GM12874 (cell line): ENCODE data around the gene SLC32A1.

Experiments
- CTCF ChIP-seq: IDR thresholded peaks from 2 replicates; pipeline ENCODE4 v1.5.1; 2011; ENCODE audit warnings: low read depth, mild to moderate bottlenecking, control low read depth, low read length, moderate library complexity; ENCODE audit not compliant: insufficient read depth

SLC32A1 gene

GRCh38 chr20:38747495-38748096 lies 23.3 kb downstream of the SLC32A1 start:
- TF ChIP-seq CTCF = no peak

GRCh38 chr20:38748097-38748860 lies 24.0 kb downstream of the SLC32A1 start, which contains the start of gene ACTR5:
Gene ACTR5 (plus strand): TSS chr20:38748460. CDS start chr20:38748479, 19 bp downstream.
- TF ChIP-seq CTCF = no peak

- TF ChIP-seq CTCF = no peak
Observed at GRCh38 chr20:38748861-38749149, 24.5 kb downstream of the SLC32A1 start.

- TF ChIP-seq CTCF = peak; percentile 48; the same call in 1 of the 2 replicates
Observed at GRCh38 chr20:38751360-38751976, 27.2 kb downstream of the SLC32A1 start.

GRCh38 chr20:38752029-38752428 lies 27.7 kb downstream of the SLC32A1 start:
- TF ChIP-seq CTCF = no peak

- no peak for TF ChIP-seq CTCF
Observed at GRCh38 chr20:38754924-38755323, 30.6 kb downstream of the SLC32A1 start.

- no peak for TF ChIP-seq CTCF
Observed at GRCh38 chr20:38755324-38755910, 31.1 kb downstream of the SLC32A1 start.
